Fibroblast of the aortic adventitia (primary cell): ENCODE data around the gene SLC10A1. TPM values are rescaled to one million over a fixed set of nuclear protein-coding genes. Genes with fewer than 3 reads are reported as not detected.

Source experiments
- DNase-seq: peaks from one replicate; pipeline ENCODE4 v3.0.0-alpha.2; 2010; ENCODE audit warnings: low read depth
- H3K4me3 ChIP-seq: 2 replicates; pipeline ENCODE4 v1.5.1; 2011; ENCODE audit warnings: low read depth, mild to moderate bottlenecking, control low read depth, low read length, moderate library complexity
- total RNA-seq: library from RNA; depleted of rRNA; stranded (reverse); fragments of >200 nt; gene quantifications from 2 replicates; pipeline ENCODE4 v1.2.3, GENCODE V29; 2012; ENCODE audit warnings: low replicate concordance
- TF ChIP-seq, protein P1 (sequence below): IDR thresholded peaks from 2 replicates; pipeline ENCODE4 v1.5.1; 2011; ENCODE audit warnings: mild to moderate bottlenecking, low read length, control low read depth, inconsistent platforms; ENCODE audit not compliant: insufficient read depth

Gene SLC10A1
- total RNA-seq, 1 donor = not detected

DNA sequence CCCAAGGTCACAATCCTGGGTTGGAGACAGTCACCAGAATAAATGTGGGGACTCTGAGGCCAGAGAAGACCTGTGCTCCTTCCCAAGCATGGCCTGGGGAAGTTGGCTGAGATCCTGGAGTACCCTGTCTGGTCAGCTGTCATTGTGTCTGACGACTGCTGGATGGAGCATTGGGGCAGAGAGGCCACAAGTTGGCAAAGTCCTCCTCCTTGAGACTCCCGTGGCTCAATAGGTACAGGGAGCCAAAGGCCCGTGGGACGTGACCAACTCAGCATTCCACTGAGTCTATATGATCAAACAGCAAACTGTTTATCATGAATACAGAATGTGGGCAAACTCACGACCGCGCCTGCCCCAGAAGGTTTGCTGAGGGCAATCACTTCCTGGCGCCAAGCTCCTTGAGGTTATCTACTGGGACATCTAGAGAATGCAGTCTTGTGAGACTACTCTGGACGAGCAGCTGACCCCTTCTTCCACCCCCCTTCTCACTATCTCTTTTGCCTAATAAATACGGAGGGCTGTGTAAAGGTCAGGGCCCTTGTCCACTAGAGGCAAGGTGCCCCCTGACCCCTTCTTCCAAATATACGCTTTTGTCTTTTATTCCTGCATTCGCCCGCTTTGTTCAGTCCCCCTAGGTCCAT is 14.3 kb upstream of the SLC10A1 start:
- DNase-seq = no peak
- H3K4me3 ChIP-seq = no peak overlapping the region
- TF ChIP-seq, protein P1, sequence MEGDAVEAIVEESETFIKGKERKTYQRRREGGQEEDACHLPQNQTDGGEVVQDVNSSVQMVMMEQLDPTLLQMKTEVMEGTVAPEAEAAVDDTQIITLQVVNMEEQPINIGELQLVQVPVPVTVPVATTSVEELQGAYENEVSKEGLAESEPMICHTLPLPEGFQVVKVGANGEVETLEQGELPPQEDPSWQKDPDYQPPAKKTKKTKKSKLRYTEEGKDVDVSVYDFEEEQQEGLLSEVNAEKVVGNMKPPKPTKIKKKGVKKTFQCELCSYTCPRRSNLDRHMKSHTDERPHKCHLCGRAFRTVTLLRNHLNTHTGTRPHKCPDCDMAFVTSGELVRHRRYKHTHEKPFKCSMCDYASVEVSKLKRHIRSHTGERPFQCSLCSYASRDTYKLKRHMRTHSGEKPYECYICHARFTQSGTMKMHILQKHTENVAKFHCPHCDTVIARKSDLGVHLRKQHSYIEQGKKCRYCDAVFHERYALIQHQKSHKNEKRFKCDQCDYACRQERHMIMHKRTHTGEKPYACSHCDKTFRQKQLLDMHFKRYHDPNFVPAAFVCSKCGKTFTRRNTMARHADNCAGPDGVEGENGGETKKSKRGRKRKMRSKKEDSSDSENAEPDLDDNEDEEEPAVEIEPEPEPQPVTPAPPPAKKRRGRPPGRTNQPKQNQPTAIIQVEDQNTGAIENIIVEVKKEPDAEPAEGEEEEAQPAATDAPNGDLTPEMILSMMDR = no peak

DNA sequence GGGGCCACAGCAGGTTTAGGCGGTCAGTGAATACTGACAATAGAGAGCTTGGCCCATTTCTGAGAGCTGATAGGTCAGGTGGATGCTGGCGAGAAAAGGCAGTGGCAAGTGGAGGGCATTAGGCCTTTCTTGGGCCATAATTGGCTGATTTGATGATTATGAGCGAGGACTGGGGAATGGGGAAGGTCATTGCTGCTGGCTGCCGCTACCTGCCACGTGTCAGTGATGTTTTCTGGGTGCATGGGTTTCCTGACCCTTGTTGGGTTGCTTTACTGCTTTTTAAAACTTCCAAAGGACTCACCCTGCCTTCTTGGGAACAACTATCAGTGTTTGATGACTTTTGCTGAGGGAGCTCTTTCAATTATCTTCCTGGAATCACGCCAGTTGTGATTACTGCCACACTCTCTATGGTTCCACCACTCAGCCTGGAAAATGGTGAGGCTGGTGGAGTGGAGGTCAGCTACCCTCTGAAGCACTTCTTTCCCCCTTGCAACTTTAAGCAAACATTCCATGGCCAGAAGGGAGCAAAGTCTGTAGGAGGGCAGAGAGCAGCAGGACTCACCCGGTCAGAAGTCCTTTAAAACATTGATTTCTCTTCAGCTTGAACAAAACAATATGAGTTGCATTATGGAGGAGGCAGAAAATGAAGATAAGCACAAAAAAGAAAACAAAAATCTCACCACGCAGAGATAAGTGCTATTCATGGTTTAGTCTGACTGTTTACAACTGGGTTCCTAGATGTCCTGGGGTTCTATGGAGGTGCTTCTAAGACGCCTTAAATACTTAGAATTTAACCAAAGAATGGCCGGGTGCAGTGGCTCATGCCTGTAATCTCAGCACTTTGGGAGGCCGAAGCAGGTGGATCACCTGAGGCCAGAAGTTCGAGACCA is 12.1 kb upstream of the SLC10A1 start:
- no peak for DNase-seq
- TF ChIP-seq, protein P1 = no peak
- H3K4me3 ChIP-seq = no peak overlapping the region

DNA sequence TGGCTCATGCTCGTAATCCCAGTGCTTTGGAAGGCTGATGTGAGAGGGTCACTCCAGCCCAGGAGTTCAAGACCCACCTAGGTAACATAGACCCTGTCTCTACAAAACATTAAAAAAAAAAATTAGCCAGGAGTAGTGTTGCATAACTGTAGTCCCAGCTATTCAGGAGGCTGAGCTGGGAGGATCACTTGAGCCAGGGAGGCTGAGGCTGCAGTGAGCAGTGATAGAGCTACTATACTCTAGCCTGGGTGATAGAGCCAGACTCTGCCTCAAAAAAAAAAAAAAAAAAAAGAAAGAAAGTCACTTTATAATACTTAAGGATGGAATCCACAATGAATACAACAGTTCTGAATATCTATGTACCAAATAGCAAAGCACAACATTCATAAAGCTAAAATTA is 10.2 kb upstream of the SLC10A1 start:
- DNase-seq = no peak
- H3K4me3 ChIP-seq = no peak overlapping the region
- TF ChIP-seq, protein P1 = no peak

DNA sequence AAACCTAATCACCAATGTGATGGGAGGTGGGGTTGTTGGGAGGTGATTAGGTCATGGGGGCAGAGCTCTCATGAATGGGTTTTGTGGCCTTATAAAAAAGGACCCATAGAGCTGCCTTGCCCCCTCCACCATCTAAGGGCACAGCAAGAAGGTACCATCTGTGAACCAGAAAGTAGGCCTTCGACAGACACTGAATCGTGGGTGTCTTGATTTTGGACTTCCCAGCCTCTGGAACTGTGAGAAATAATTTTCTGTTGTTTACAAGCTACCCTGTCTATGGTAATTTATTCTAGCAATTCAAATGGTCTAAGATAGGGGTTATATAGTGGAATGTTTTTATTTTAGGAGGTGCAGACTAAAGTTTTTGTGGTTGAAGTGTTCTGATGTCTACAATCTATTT is 7.9 kb upstream of the SLC10A1 start:
- TF ChIP-seq, protein P1 = no peak
- H3K4me3 ChIP-seq = no peak overlapping the region
- no peak for DNase-seq

DNA sequence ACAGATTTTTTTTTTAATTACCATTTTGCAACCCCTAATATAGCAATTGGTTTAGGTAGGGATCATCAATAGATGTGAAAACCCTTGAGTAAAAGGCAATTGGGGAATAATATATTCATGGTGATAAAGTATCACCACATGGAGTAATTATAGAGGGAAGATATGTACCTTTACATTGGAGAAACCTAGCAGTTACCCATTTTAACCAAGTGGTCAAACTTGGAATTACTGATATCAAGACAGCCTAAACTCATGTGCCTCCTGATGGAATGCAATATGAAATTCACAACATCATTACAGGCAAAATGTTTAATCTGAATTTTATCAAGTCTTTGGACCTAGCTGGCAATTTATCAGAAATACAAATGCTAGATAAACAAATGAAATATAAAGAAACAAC is 6.7 kb upstream of the SLC10A1 start:
- TF ChIP-seq, protein P1 = peak; percentile 36
- no peak overlapping the region for H3K4me3 ChIP-seq
- no peak for DNase-seq

DNA sequence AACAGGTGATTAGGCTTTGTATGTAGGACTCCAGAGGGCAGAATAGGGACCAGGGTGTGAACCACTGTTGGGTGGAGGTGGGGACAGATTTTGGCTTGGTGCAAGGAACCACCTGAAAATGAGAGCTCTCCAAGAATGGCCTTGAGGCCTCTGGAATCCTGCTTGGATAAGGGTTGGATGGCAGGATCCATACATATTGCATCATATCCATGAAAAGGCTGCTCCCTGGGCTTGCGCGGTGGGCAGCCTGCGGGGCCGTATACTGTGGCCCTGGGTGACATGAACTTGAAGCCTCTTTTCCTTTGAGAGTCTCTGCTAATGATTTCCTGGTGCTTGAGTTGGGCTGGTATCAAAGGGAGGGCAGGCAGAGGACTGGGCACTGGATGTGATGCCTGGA is 1.3 kb upstream of the SLC10A1 start:
- H3K4me3 ChIP-seq = no peak overlapping the region
- DNase-seq = no peak

More for the DNA sequence above, 1.3 kb upstream of the SLC10A1 start:
- TF ChIP-seq, protein P1 = no peak
